Measurements from ENCODE around the gene NUP205. TPM values are rescaled to one million over a fixed set of nuclear protein-coding genes. Genes with fewer than 3 reads are reported as not detected.

The NUP205 gene
- total RNA-seq, 4 donors from 2014 or later = 28.6 to 68.2 (median 42.1) TPM

- no peaks in the 10 kb centered on the region for H3K27me3 ChIP-seq
- no peak for DNase-seq (ENCODE audit: low spot score in 2 of 2)
- H3K9me3 ChIP-seq = no peaks in the 10 kb centered on the region
- no peaks in the 10 kb centered on the region for H3K4me1 ChIP-seq
- H3K27ac ChIP-seq = no peak overlapping the region
- TF ChIP-seq EP300 (IDR thresholded peaks at IDR 0.05) = no peak
- no peak for TF ChIP-seq POLR2A (IDR thresholded peaks at IDR 0.05)
- TF ChIP-seq CTCF (IDR thresholded peaks at IDR 0.05) = no peak
- no peak overlapping the region for H3K4me3 ChIP-seq
- H3K36me3 ChIP-seq = peaks cover 0 to 63% (median 0%) of the 10 kb centered on the region in 3 donors
- WGBS, 2 donors = 80 to 88% methylated on average over 4 of the region's 4 CpGs
These were observed 135.8 kb downstream of the NUP205 start for GRCh38 chr7:135693558-135693957.

- TF ChIP-seq POLR2A (IDR thresholded peaks at IDR 0.05) = no peak
- TF ChIP-seq EP300 (IDR thresholded peaks at IDR 0.05) = no peak
- TF ChIP-seq CTCF (IDR thresholded peaks at IDR 0.05) = no peak
- Histone ChIP-seq H3K4me1 (no peaks in the 10 kb centered on the region), H3K27me3 (no peaks in the 10 kb centered on the region), H3K36me3 (peaks cover 0 to 39% (median 0%) of the 10 kb centered on the region in 3 donors), H3K9me3 (no peaks in the 10 kb centered on the region), H3K4me3 (no peak overlapping the region), H3K27ac (no peak overlapping the region)
- no peak for DNase-seq (ENCODE audit: low spot score in 2 of 2)
- WGBS, 2 donors = 40 to 51% methylated on average over 8 of the region's 8 CpGs
These were observed 139.7 kb downstream of the NUP205 start for GRCh38 chr7:135697276-135698049.

Small RNA genes within 50 kb of the gene (small RNA-seq; reads per million reads assigned to genes)
- gene RNU6-1154P = not detected

Other genes starting within 250 kb of the NUP205 start
- 10 to 100 TPM; 16.8 to 26.0 (median 20.0) TPM for gene CNOT4, start 47.8 kb upstream of the NUP205 start, total RNA-seq
- gene STMP1, start 104.6 kb downstream of the NUP205 start, total RNA-seq = 10 to 100 TPM; 17.1 to 23.9 (median 23.3) TPM
- not detected for gene SLC13A4, start 170.3 kb downstream of the NUP205 start, total RNA-seq
- gene FAM180A, start 190.9 kb downstream of the NUP205 start, total RNA-seq = 1 to 10 TPM; 2.1 to 7.7 (median 3.7) TPM